NCI-H748 treated with DMSO at 0.1 percent for 48 hours (cell line): ENCODE results near the gene PSMC1.
"Not testable (repeated sequence)": the region's sequence is repeated elsewhere in the genome, so short reads cannot be mapped to it uniquely, and the experiment has no call there.

Source experiments
- DNase-seq: peaks from one replicate; lab custom pipeline; 2025; lab: John Stamatoyannopoulos, UW

The PSMC1 gene

DNA sequence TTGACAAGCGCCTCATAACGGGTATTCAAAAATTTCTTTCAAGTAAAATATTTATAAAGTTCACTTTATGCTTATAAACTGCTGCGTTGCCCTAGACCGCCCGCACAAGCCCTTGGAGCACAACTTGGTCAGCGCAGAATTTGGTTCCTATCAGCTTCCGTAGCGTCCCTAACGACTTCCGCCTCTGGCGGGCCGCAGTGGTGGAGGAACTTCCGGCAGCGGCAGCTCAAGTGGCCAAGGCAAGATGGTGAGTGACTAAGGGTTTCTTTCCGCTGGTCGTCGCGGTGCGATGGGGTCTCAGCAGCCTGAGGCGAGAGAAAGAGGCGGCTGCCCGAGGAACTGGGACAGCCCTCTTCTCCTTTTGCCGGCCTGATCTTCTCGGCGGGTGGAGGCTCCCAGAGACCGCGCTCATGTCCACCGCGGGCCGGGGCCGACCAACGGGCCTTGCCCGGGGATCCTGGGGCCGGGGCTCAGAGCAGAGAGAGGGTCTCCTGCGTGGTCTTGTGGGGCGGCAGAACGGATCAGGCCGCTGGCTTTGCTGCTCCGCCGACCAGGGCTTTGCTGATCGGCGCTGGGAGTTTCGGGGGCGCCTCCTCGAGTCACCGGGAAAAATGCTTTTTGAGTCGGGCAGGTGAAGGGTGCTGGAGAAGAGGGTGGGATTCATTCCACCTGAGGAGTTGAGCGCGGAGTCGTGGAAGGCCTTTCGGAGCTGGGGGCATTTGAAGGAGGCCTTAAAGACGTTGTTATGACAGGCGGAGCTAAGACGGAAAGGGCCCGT lies at the start of gene PSMC1:
PSMC1 (plus strand) TSS at position 200 of the 778 bp plus-strand sequence; CDS start at position 245, 45 bp downstream.
- peak; percentile 85 for DNase-seq

DNA sequence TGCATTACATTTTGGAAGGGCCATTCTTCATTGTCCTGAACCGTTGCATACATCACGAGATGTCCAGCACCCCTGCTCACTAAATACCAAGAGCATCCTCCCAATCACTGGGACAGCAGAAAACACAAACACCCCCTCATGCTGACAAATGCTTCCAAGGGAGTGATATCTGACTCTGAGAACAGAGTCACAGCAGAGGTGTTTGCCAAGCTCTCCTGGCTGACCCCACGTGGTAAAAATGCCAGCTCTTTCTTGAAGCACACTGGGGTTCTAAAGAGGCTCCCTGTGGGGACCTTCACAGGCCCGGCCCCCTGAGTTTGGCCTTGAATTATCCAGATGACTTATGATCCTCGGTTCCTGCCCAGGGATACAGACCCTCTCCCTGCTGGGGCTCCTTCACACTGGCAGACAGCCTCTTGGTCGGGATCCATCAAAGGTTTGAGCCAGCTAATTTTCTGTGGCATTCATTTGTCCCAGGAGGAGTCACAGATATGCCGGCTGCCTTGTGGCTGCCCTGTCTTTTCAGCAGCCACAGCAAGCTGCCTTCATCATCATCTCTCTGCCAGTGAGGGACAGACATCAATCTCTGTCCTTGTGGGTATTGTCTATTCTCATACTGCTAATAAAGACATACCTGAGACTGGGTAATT lies 43.1 kb upstream of the PSMC1 start:
- no peak for DNase-seq

DNA sequence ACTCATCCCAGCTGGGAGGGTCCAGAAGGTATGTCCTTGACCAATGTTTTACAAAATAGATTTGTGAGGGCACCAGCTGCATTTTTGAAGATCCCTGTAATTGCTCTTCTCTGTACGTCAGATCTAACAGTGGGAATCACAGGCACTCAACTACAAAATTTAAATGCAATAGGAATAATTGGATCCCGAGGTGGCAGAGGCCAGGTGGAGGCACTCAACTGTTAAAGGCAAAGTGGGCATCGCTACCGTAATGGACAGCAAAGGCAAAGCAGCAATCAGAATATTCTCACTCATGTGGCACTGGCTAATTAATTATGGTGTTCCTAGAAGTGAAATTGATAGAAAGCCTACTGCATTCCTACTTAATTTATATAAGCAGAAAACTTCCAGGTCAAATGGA lies 27.9 kb upstream of the PSMC1 start:
- no peak for DNase-seq

DNA sequence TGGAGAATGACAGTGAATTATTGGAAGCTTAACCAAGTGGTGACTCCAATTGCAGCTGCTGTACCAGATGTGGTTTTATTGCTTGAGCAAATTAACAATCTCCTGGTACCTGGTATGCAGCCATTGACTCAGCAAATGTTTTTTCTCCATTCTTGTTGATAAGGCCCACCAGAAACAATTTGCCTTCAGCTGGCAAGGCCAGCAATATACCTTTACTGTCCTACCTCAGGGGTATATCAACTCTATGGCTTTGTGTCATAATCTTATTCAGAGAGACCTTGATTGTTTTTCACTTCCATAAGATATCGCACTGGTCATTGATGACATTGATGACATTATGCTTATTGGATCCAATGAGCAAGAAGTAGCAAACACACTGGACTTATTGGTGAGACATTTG lies 26.4 kb upstream of the PSMC1 start:
- not testable (repeated sequence) for DNase-seq

DNA sequence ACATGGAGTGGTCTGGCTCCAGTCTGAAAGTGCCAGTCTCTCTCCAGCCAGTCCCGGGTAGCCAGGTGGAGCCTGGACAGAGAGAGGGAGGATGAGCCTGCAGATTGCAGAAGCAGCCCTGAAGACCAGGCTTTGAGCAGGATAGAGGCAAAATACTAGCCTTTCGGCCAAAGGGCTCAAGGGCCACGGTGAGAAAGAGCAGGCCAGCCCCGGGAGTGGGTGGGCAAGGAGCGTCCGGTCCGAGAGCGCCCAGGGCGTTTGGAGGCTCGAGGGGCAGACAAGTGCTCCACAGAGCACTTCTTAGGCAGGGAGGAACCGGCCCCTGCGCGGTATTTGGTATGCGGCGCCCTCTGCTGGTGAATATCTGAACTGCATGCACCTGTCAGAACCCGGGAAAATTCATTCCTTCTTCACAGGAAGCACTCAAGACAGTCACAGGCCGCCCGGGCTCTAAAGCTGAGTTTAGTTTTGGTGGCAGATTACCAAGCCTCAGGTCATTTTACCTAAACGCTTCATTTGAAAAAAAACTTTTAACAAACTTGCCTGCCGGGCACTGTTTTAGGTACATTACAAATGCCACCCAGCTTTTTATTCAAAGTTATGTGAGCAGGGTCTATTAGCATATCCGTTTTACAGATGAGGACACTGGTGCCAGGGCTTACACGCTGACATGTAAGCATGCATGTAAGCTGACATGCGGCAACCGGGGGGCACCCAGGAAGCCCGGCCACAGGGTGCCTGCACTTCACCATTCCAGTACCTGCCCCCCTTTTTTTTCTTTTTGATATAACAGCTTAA lies 21.0 kb upstream of the PSMC1 start:
- DNase-seq = peak; percentile 84

DNA sequence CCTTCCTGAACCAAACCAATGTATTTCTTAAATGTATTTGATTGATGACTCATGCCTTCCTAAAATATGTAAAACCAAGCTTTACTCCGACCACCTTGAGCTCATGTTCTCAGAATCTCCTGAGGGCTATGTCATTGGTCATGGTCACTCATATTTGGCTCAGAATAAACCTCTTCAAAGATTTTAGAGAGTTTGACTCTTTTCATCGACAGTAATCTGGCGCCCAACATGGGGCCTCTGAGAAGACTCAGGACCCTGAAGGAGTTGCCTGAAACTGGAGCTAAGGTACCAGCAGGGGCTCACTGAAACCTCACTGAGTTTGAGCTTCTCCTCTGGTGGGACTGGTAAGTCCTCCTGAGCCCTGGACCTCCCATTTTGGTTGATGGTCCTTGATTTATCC lies 17.2 kb upstream of the PSMC1 start:
- no peak for DNase-seq

DNA sequence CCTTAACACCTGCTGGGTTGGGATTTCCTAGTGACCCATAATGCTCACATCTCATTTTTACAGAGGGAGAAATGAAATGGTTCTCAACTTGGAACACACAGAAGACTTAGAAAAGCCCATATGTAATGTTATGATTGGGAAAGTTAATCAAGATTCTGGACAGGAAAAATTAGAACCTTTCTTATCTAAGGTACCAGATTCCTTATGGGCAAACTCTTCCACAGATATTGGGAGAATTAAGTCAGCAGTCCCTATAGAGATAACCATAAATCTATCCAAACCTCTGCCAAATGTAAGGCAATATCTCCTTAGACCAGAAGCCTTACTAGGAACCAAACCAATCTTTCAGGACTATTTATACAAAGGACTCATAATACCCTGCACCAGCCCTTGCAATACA lies 13.9 kb upstream of the PSMC1 start:
- DNase-seq = no peak

DNA sequence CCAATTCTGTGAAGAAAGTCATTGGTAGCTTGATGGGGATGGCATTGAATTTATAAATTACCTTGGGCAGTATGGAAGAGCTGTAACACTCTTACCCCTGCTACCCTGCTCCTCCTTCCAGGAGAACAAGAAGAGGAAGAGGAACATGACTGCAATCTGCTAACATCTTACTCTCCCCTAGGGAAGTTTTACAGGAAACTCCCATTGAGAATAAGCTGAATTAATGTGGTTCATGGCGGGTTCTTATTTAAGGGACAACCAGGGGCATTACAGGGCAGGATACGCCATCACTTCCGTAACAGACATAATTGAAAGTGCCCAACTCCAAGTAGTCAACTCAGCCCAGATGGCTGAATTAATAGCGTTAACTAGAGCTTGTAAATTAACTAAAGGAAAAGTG lies 9.4 kb upstream of the PSMC1 start:
- no peak for DNase-seq

DNA sequence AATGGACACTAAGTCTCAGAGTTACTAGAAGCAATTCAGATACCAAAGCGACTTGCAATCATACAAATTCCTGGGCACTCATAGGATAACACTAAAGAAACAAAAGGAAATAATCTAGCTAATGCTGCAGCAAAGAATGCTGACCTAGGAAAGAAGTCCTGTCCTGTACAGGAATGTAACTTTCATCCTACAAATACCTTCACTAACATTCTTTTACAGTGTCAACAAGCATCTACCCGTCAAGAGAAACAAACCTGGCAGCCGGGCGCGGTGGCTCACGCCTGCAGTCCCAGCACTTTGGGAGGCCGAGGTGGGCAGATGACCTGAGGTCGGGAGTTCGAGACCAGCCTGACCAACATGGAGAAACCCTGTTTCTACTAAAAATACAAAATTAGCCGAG lies 8.9 kb upstream of the PSMC1 start:
- DNase-seq = not testable (repeated sequence)

DNA sequence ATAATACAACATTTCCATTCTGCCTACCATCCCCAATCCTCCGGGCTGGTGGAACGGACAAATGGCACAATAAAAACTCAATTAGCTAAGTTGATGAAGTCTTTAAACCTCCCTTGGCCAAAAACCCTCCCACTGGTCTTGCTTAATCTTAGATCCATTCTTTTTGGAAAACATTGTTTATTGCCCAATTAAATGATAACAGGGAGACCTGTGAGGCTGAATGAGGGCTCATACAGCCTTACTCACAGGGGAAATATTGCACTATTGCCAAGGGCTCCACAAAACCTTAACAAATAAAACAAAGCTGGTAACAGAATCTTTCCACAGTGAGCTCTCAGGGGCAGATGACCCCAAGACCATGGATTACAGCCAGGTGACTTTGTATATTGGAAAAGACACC lies 7.8 kb upstream of the PSMC1 start:
- DNase-seq = no peak

DNA sequence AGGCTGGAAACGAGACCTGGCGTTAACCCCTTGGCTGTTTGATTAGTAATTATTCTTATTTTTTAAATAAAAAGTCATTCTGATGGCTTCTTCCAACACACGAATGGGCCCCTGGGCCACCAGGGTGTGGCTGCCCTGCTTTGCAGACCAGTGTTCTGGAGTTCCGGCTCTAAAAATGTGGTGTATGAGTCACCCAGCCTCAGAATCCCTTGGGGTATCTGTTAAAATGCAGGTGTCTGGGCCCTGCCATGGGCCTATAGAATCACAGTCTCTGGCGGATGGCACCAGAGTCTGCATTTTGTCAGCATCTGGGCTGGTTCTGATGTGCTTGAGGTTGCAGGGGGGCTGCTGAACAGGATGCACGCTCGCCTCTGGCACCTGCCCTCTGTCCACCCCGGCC lies 2.5 kb upstream of the PSMC1 start:
- no peak for DNase-seq

DNA sequence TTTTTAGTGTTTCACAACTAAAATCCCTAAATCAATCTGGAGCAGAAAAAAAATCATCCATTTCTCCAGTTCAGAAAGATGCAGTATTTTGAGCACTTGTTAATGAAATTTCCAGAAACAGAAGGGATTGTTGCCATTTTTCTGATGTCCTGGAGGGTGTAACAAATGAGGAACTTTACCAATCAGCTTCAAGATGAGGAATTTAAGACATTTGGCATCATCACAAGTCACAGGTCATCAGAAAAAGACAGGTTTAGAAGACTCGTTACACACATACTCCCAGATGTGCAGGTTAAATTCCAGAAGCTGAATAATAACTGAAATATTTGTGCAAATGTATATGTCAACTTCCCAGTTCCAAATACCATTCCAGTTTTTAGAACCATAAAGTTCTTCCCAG lies 482 bp upstream of the PSMC1 start:
- no peak for DNase-seq

DNA sequence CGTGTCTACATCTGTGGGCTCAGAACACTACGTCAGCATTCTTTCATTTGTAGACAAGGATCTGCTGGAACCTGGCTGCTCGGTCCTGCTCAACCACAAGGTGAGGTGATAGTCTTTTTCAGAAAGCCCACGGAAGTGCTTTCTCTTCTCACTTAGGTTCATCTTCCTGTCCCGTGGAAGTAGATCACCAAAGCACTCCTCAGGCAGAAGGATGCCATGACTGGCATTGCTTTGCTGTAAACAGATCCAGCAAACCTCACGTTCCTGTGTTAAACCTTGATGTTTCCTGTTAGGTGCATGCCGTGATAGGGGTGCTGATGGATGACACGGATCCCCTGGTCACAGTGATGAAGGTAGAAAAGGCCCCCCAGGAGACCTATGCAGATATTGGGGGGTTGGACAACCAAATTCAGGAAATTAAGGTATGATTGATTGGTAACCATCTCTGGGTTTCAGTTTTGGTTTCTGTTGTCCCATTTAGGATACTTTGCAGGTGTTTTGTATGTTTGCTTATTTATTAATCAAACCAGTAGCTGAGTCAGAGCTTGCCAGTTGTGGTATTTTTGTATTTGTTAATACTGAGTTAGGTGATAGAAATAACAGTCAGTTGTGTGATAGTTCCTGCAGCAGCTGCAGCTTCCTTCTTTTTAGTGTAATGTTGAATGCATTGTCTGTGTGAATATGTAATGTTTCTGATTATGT lies 7.5 kb downstream of the PSMC1 start:
- DNase-seq = no peak

DNA sequence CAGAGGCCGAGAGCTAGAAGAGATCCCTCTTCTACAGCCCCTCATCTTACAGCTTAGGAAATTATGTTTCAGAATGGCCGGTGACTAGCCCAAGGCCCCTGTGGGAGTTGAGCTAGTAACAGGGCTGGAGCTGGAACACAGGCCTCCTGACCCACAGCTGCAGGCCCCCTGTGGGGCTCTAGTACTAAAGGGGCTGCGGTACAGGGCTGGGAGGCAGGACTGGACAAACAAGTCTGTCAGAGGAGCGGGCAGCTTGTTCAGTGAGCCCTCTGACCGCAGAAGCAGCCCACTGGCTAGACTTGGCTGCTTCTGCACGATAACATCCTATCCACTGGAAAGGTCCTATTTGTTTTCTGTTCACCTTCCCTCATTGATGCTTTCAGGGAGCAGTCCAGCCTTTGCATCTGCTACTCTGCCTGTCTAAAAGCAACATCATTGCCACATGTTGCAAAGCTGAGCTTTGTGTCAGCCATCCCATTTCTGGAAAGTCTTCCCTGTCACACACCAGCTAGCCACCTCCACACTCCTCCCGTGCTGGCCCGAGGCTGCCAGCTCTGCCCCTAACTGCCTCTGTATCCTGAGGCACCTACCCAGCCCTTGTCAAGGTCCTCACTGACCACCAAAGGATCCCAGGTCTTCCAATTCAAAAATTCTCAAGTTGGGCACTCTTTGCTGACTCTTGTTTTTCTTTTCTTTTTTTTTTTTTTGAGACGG lies 10.2 kb downstream of the PSMC1 start:
- DNase-seq = no peak

DNA sequence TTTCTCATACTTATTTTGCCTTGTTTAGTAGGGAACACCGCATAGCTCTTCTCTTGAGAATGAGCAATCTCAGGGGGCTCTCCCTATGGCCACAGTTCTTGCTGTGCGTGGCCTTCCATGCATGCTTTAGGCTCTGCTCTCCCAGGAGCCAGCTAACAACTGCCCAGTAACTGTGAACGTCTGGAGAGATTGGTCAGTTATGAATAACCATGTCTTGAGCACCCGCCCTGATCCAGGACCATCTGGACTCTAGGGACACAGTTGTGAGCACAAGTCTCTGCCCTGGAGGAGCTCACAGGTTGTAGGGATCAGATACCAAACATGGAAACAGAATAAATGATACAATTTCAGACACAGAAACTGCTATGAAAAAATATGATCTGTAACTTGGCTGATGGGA lies 12.1 kb downstream of the PSMC1 start:
- no peak for DNase-seq

DNA sequence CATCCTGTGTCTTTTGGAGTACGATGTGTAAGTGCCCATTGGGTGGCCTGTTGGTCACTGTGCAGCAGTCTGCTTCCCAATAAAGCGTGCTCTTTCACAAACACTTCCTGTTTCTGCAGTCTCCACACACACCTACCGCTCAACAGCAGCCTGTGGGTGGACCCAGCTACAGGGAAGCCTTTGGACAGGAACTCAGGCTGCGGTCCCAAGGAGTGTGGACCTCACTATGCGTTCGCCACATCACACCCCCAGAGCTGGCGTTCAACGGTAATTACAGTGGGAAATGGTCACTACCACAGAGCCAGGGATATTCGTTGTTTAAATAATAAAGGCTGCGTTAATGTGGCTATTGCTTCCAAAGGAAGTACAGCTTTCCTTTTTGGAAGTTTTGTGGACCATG lies 16.2 kb downstream of the PSMC1 start:
- no peak for DNase-seq

DNA sequence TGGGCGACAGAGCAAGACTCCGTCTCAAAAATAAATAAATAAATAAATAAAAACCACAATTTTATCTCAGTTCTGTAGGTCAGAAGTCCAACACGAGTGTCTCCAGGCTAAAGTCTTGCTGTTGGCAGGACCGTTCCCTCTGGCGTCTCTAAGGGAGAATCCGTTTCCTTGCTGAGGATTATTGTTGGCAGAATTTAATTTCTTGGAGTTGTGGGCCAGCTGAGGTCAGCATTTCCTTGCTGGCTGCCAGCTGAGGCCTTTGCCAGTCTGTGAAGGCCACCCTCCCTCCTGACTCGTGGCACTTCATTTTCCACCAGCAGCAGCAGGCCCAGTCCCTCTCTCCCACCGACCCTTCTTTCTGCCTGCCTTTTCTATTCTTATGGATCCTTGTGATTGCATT lies 17.2 kb downstream of the PSMC1 start:
- DNase-seq = no peak

DNA sequence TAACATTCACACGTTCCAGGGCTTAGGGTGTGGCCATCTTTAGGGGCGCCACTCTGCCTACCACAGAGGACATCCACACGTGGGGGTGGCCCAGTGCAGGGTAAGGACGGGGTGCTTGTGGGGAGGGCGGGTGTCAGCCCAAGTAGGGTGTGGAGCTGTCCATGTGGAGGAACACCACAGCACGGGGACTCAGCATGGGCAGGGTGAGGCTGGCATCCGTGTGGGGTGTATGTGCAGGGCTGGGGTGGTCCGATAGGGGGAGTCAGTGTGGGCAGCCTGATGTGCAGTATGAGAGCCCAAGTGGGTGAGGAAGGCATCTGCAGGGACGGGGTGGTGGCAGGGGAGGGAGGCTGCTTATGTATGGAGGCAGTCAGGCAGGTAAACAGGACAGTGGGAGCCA lies 17.7 kb downstream of the PSMC1 start:
- DNase-seq = no peak

DNA sequence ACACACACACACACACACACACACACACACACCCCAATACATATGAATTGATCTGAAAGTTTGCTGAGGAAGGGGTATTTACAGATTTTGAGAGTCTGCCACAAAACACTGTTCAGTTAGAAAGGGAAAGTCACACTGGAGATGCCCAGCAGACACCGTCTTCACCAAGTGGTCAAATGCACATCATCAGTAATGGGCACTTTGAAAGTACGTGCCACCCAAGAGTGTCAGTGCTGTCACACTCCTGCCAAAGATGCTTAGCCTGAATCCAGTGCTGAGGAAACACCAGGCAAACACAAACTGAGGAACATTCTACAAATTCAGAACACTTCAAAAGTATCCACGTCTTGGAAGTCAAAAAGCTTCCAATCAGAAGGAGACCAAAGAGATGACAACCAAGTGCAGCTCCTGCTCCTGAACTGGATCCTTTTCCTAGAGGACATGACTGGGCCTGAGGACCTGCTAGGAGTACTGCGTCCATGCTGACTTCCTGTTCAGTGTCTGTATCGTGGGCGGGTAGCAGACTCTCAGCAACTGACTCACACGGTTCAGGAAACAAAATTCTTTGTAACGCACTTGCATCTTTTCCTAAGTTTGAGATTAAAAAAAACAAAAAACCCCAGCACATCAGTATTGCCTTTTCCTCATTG lies 18.6 kb downstream of the PSMC1 start:
- no peak for DNase-seq

DNA sequence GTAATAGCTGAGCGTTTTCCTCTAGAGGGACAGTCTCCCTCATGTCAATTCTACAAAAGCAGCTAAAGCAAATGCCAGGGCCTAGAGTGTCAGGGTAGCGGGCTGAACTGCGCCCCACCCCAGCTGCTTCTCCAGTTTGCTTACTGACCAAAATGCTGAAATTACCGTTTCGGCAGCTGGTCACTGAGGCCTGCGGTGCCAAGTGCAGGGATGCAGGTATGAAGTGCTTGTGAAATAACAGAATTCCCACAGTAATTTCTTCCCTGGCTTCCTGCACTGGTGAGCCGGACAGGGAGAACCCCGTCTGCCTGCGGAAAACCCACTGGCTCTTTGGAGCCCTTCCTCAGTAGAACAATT lies 19.1 kb downstream of the PSMC1 start:
- no peak for DNase-seq

DNA sequence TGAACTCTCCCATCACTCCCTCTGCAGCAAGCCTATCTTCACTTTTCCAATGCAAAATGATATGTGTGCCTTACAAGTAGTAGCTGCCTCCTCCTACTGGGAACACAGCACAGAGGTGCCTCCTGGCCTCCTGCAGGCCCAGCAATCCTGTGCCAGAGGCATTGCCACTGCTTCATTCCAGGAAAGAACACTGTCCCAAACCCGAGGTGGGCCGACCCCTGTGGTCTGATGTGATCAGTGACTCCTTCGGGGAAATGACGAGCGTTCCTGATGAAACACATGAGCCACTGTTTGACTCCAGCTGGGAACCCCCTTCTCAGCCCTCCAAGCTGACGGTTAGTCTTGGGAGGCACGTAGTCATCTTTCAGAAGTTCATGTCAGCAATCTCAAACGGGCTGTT lies 19.5 kb downstream of the PSMC1 start:
- DNase-seq = no peak
